ENCODE measurements around the gene PRDM2.

PRDM2 gene

GRCh38 chr1:13830170-13830569 is 130.2 kb downstream of the PRDM2 start:
- Mint-ChIP-seq H3K9me3 (no peaks in the 10 kb centered on the region), H3K36me3 (no peaks in the 10 kb centered on the region), H3K4me1 (peaks cover 8% of the 10 kb centered on the region), H3K27ac (no peak overlapping the region), H3K4me3 (no peak overlapping the region)
- peak in 1 of 2 donors; percentile 26 for DNase-seq (ENCODE audit: low spot score in 2 of 2)
- ATAC-seq, result no peak

DNA sequence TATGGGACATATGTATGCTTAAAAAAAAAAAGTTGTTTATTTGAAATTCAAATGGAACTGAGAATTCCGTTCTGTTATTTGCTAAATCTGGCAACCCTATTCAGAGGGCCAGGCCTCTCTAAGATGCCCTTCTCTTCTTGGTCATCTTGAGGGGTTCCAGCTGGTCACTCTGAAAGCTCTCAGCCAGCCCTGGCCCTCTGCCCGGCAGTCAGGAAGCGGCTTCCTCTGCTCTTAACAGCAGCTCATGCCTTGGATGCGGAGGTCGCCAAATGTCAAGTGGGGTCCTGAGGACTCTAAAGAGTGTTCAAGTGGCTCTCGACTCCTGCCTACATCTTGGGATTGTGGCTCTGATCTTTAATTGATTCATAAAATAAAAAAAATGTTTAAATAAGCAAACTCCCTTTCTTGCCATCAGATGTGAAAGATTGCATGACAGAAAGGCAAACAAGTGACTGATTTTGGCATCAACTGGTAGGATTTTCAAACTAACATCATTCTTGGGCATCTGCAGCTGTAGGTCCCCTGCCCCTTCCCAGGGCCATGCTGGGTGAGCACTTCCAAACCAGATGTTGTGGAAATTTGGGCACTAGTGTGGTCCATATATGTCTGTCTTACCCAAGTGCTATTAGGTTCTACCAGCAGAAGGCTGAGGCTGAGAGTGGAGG is 130.8 kb downstream of the PRDM2 start:
- ATAC-seq, result no peak
- Mint-ChIP-seq H3K9me3 (no peaks in the 10 kb centered on the region), H3K4me3 (no peak overlapping the region), H3K27ac (no peak overlapping the region), H3K36me3 (no peaks in the 10 kb centered on the region), H3K4me1 (peaks cover 8% of the 10 kb centered on the region)
- DNase-seq (ENCODE audit: low spot score in 2 of 2), result peak in 1 of 2 donors; percentile 41

DNA sequence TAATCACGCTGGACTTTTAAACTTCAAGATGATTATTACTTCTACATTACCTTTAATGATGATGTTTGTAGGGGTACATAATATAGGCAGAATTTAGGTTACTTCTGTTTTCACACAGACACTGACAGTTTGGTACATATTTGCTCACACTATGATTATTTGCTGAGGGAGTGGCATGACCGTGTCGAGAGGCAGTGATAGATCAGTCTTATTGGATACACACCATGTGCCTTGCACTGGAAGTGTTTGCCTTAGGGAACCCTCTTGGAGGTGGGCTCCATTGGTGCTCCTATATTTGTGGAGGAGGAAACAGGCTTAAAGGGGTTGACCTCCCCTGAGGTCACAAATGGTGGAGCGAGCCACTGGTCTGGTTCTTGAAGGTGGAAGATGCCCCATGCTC is 132.1 kb downstream of the PRDM2 start:
- peaks cover 8% of the 10 kb centered on the region for H3K4me1 Mint-ChIP-seq
- no peak overlapping the region for H3K27ac Mint-ChIP-seq
- H3K4me3 Mint-ChIP-seq, result no peak overlapping the region
- H3K36me3 Mint-ChIP-seq, result no peaks in the 10 kb centered on the region
- DNase-seq (ENCODE audit: low spot score in 2 of 2) (no peak), ATAC-seq (no peak)
- H3K9me3 Mint-ChIP-seq, result no peaks in the 10 kb centered on the region

DNA sequence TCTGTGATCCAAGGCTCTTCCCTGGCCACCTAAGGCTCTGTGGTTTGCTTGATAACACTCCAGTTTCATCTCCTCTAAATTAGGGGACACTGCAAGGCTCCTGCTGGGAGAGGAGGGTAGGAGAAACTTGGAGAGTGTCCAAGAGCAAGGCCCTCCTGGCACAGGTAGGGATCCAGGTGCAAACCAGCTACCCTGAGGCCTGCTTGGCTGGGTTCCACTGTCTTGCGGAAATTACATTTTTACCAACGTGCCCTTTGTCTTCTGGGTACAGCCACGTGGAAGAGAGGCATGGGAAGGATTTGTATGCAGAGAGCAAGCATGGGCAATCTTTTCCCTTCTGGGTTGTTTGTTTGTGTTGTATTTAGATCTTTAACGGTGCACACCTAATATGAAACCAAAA is 132.5 kb downstream of the PRDM2 start:
- no peak for ATAC-seq
- DNase-seq (ENCODE audit: low spot score in 2 of 2), result peak in 1 of 2 donors; percentile 22
- H3K4me1 Mint-ChIP-seq, result peaks cover 8% of the 10 kb centered on the region
- no peaks in the 10 kb centered on the region for H3K9me3 Mint-ChIP-seq
- H3K27ac Mint-ChIP-seq, result no peak overlapping the region
- no peaks in the 10 kb centered on the region for H3K36me3 Mint-ChIP-seq
- H3K4me3 Mint-ChIP-seq, result no peak overlapping the region

GRCh38 chr1:13836136-13836535 is 136.1 kb downstream of the PRDM2 start:
- no peaks in the 10 kb centered on the region for H3K4me1 Mint-ChIP-seq
- H3K36me3 Mint-ChIP-seq, result no peaks in the 10 kb centered on the region
- H3K4me3 Mint-ChIP-seq, result no peak overlapping the region
- H3K27ac Mint-ChIP-seq, result no peak overlapping the region
- no peaks in the 10 kb centered on the region for H3K9me3 Mint-ChIP-seq
- DNase-seq (ENCODE audit: low spot score in 2 of 2) (no peak), ATAC-seq (no peak)

GRCh38 chr1:13836631-13837030 is 136.6 kb downstream of the PRDM2 start:
- no peaks in the 10 kb centered on the region for H3K9me3 Mint-ChIP-seq
- no peak overlapping the region for H3K27ac Mint-ChIP-seq
- no peaks in the 10 kb centered on the region for H3K4me1 Mint-ChIP-seq
- ATAC-seq (no peak), DNase-seq (ENCODE audit: low spot score in 2 of 2) (no peak)
- no peak overlapping the region for H3K4me3 Mint-ChIP-seq
- H3K36me3 Mint-ChIP-seq, result no peaks in the 10 kb centered on the region

GRCh38 chr1:13838236-13838635 is 138.2 kb downstream of the PRDM2 start:
- Mint-ChIP-seq H3K27ac (no peak overlapping the region), H3K4me1 (no peaks in the 10 kb centered on the region), H3K9me3 (no peaks in the 10 kb centered on the region), H3K36me3 (no peaks in the 10 kb centered on the region), H3K4me3 (no peak overlapping the region)
- DNase-seq (ENCODE audit: low spot score in 2 of 2) (no peak), ATAC-seq (no peak)

DNA sequence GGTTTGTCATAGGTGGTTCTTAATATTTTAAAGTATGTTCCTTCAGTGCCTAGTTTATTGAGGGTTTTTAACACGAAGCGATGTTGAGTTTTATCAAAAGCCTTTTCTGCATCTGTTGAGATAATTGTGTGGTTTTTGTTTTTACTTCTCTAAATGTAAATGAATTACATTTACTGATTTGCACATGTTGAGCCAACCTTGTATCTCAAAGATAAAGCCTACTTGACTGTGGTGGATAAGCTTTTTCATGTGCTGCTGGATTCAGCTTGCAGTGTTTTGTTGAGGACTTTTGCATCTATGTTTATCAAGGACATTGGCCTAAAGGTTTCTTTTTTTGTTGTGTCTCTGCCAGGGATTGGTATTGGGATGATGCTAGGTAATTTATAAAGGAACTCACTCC is 142.5 kb downstream of the PRDM2 start:
- DNase-seq (ENCODE audit: low spot score in 2 of 2) (no peak), ATAC-seq (no peak)
- no peaks in the 10 kb centered on the region for H3K9me3 Mint-ChIP-seq
- no peak overlapping the region for H3K27ac Mint-ChIP-seq
- H3K4me3 Mint-ChIP-seq, result no peak overlapping the region
- no peaks in the 10 kb centered on the region for H3K4me1 Mint-ChIP-seq
- no peaks in the 10 kb centered on the region for H3K36me3 Mint-ChIP-seq

DNA sequence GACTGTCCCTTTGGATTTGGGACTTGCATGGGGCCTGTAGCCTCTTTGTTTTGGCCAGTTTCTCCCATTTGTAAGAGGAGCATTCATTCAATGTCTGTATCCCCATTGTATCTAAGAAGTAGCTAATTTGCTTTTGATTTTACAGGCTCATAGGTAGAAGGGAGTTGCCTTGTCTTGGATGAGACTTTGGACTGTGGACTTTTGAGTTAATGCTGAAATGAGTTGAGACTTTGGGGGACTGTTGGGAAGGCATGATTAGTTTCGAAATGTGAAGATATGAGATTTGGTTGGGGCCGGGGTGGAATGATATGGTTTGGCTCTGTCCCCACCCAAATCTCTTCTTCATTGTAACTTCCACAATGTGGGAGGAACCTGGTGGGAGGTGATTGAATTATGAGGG is 151.7 kb downstream of the PRDM2 start:
- Mint-ChIP-seq H3K4me1 (no peaks in the 10 kb centered on the region), H3K9me3 (no peaks in the 10 kb centered on the region), H3K4me3 (no peak overlapping the region), H3K27ac (no peak overlapping the region), H3K36me3 (no peaks in the 10 kb centered on the region)
- DNase-seq (ENCODE audit: low spot score in 2 of 2), result no peak
- ATAC-seq, result no peak

GRCh38 chr1:13855554-13855953 is 155.6 kb downstream of the PRDM2 start:
- Mint-ChIP-seq H3K4me3 (no peak overlapping the region), H3K36me3 (no peaks in the 10 kb centered on the region)
- peak in 1 of 2 donors; percentile 6 for DNase-seq (ENCODE audit: low spot score in 2 of 2)

DNA sequence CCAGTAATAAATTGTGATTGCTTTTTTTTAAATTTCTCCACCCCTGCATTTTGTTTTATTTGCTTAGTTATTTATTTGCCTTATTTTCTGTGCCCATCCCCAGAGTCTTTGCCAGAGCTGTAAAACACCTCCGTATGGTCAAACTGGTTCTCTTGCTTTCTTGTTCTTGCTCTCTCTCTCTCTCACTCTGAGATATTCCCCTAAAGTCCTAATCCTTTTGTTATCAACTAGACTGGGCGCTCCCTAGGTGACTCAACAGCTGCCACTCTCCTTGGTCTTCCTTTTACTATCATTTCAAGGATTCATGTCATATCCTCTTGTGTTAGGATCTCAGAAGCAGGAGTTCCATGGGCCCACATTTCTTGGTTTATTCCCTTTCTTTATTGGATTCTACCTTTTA is 160.0 kb downstream of the PRDM2 start:
- no peak for DNase-seq (ENCODE audit: low spot score in 2 of 2)
- Mint-ChIP-seq H3K4me1 (no peaks in the 10 kb centered on the region), H3K36me3 (no peaks in the 10 kb centered on the region), H3K27ac (no peak overlapping the region), H3K9me3 (no peaks in the 10 kb centered on the region), H3K4me3 (no peak overlapping the region)
- no peak for ATAC-seq

More at GRCh38 chr1:13855554-13855953, 155.6 kb downstream of the PRDM2 start:
- Mint-ChIP-seq H3K9me3 (no peaks in the 10 kb centered on the region), H3K27ac (no peak overlapping the region), H3K4me1 (no peaks in the 10 kb centered on the region)
- no peak for ATAC-seq

- DNase-seq (ENCODE audit: low spot score in 2 of 2), result no peak
- no peaks in the 10 kb centered on the region for H3K4me1 Mint-ChIP-seq
- H3K36me3 Mint-ChIP-seq, result no peaks in the 10 kb centered on the region
- H3K4me3 Mint-ChIP-seq, result no peak overlapping the region
- H3K27ac Mint-ChIP-seq, result no peak overlapping the region
- no peak for ATAC-seq
- H3K9me3 Mint-ChIP-seq, result no peaks in the 10 kb centered on the region
Observed at GRCh38 chr1:13864760-13865159, 164.8 kb downstream of the PRDM2 start.

- Mint-ChIP-seq H3K4me3 (no peak overlapping the region), H3K36me3 (no peaks in the 10 kb centered on the region), H3K9me3 (no peaks in the 10 kb centered on the region), H3K27ac (no peak overlapping the region), H3K4me1 (no peaks in the 10 kb centered on the region)
- no peak for DNase-seq (ENCODE audit: low spot score in 2 of 2)
- ATAC-seq, result no peak
Observed at GRCh38 chr1:13865851-13866250, 165.9 kb downstream of the PRDM2 start.

DNA sequence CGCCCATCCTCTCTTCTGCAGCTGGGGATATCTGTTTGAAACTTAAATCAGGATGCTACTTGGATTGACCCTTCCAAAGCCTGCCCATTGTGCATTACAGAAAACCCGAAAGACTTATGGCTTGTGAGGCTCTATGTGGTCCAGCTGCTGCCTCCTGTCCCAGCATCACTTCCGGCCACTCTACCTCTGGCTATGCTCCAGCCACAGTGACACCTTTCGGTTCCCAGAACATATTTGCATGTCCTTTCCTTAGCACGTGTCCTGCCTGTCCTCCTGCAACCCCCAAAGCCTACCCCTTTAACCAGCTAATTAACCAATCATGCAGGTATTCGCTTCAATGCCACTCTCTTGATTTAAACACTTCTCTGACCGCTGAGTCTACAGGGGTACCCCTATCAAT is 167.6 kb downstream of the PRDM2 start:
- Mint-ChIP-seq H3K4me3 (no peak overlapping the region), H3K36me3 (no peaks in the 10 kb centered on the region), H3K27ac (no peak overlapping the region), H3K4me1 (no peaks in the 10 kb centered on the region), H3K9me3 (no peaks in the 10 kb centered on the region)
- ATAC-seq (no peak), DNase-seq (ENCODE audit: low spot score in 2 of 2) (no peak)

DNA sequence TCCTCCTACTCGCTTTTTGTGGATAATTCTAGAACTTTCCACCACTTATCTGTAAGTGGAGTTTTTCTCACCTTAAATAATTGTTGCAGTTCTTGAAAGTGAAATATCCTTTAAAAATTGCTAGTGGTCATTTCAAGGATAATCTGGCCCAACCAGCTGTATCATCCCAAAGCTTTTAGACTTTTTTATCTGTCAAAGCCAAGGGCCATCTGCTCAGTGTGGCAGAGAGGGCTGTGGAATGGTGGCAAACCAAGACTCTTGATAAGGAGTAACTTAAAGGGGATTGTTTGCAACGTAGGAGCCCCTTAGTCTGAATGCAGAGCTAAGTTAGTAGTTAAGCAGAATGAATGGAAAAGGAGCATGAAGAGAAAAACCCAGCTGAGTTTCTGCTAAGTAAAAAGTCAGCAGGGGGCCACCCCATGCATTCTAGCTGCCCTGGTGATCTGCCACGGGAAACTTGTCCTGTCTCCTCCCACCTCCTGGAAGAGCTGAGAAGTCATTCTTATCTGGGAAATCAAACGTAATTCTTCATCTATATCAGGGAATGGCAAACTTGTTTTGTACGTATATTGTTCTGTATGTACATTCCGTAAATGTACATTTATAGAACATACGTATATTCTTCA is 169.3 kb downstream of the PRDM2 start:
- DNase-seq (ENCODE audit: low spot score in 2 of 2) (no peak), ATAC-seq (no peak)
- no peaks in the 10 kb centered on the region for H3K36me3 Mint-ChIP-seq
- no peaks in the 10 kb centered on the region for H3K9me3 Mint-ChIP-seq
- H3K4me1 Mint-ChIP-seq, result no peaks in the 10 kb centered on the region
- H3K4me3 Mint-ChIP-seq, result no peak overlapping the region
- H3K27ac Mint-ChIP-seq, result no peak overlapping the region

DNA sequence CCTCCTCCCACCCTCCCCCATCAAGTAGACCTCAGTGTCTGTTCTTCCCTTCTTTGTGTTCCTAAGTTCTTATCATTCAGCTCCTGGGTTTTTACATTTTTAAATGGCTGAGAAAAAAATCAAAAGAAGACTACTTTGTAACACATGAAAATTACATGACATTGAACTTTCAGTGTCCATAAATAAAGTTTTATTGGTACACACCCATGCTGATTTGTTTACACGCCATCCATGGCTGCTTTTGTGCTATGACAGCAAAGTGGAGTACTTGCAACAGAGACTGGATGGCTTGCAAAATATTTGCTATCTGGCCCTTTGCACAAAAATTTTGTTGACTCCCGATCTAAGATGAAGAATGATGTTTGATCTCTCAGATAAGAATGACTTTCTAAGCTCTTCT is 171.4 kb downstream of the PRDM2 start:
- DNase-seq (ENCODE audit: low spot score in 2 of 2) (no peak), ATAC-seq (no peak)
- Mint-ChIP-seq H3K4me1 (no peaks in the 10 kb centered on the region), H3K4me3 (no peak overlapping the region), H3K27ac (no peak overlapping the region), H3K36me3 (no peaks in the 10 kb centered on the region), H3K9me3 (no peaks in the 10 kb centered on the region)
